GM18867 (cell line): ENCODE data around the gene LGMN.

Experiments
- ATAC-seq: cut with Tn5 transposase; IDR thresholded peaks from one replicate; pipeline ENCODE4 v1.9.1; 2021; ENCODE audit warnings: mild to moderate bottlenecking, moderate library complexity; ENCODE audit not compliant: unreplicated experiment

Gene LGMN

GRCh38 chr14:92678766-92679165 lies 69.7 kb downstream of the LGMN start:
- no peak for ATAC-seq

GRCh38 chr14:92677955-92678354 lies 70.5 kb downstream of the LGMN start:
- ATAC-seq, result no peak

GRCh38 chr14:92677087-92677668 lies 71.2 kb downstream of the LGMN start:
- peak; percentile 73 for ATAC-seq

- ATAC-seq, result no peak
Measured at GRCh38 chr14:92676403-92677086, 71.9 kb downstream of the LGMN start.

GRCh38 chr14:92675976-92676375 lies 72.5 kb downstream of the LGMN start:
- no peak for ATAC-seq

GRCh38 chr14:92675421-92675820 lies 73.0 kb downstream of the LGMN start:
- ATAC-seq, result no peak

- ATAC-seq, result no peak
Measured at GRCh38 chr14:92673601-92674150, 74.8 kb downstream of the LGMN start.

- no peak for ATAC-seq
Measured at GRCh38 chr14:92670643-92671366, 77.6 kb downstream of the LGMN start.

- peak; percentile 69 for ATAC-seq
Measured at GRCh38 chr14:92670160-92670559, 78.3 kb downstream of the LGMN start.

GRCh38 chr14:92668276-92668973 lies 80.0 kb downstream of the LGMN start:
- no peak for ATAC-seq

GRCh38 chr14:92666251-92666650 lies 82.2 kb downstream of the LGMN start:
- ATAC-seq, result no peak

GRCh38 chr14:92665661-92666110 lies 82.7 kb downstream of the LGMN start:
- ATAC-seq, result no peak

GRCh38 chr14:92663049-92663448 lies 85.4 kb downstream of the LGMN start:
- no peak for ATAC-seq

- ATAC-seq, result no peak
Measured at GRCh38 chr14:92660571-92660970, 87.9 kb downstream of the LGMN start.

GRCh38 chr14:92659765-92660561 lies 88.5 kb downstream of the LGMN start:
- ATAC-seq, result no peak

GRCh38 chr14:92658684-92659083 lies 89.7 kb downstream of the LGMN start:
- no peak for ATAC-seq

- ATAC-seq, result no peak
Measured at GRCh38 chr14:92658160-92658559, 90.3 kb downstream of the LGMN start.

GRCh38 chr14:92657457-92658142 lies 90.8 kb downstream of the LGMN start:
- no peak for ATAC-seq

GRCh38 chr14:92656306-92657081 lies 91.9 kb downstream of the LGMN start:
- no peak for ATAC-seq
